DND-41 (cell line): ENCODE measurements around the gene SPIB.

Source experiments
- CTCF ChIP-seq: IDR thresholded peaks from 2 replicates; pipeline ENCODE4 v1.5.1; 2012; ENCODE audit warnings: borderline replicate concordance, low read length, moderate library complexity, mild to moderate bottlenecking; ENCODE audit not compliant: poor library complexity, severe bottlenecking; ENCODE audit errors: extremely low read depth
- EZH2 ChIP-seq: IDR thresholded peaks from 3 replicates; pipeline ENCODE4 v1.6.1; 2012; ENCODE audit warnings: borderline replicate concordance, low read depth, mild to moderate bottlenecking, moderate library complexity, low read length, inconsistent platforms; ENCODE audit not compliant: severe bottlenecking

GRCh38 chr19:50435221-50435620 is 16.5 kb downstream of the SPIB start:
- TF ChIP-seq CTCF (no peak), EZH2 (no peak)
